HCEC 1CT (cell line): ENCODE results near the gene CNPY1.
"Not testable (repeated sequence)": the region's sequence is repeated elsewhere in the genome, so short reads cannot be mapped to it uniquely, and the experiment has no call there.

Source experiments
- DNase-seq: peaks from one replicate; pipeline ENCODE4 v3.0.0-alpha.2; 2017

CNPY1 gene

GRCh38 chr7:155577509-155577905 lies 31.1 kb upstream of the CNPY1 start:
- no peak for DNase-seq

- DNase-seq: no peak
These were observed 30.6 kb upstream of the CNPY1 start for GRCh38 chr7:155576900-155577508.

GRCh38 chr7:155576416-155576815 lies 30.1 kb upstream of the CNPY1 start:
- DNase-seq: no peak

- DNase-seq: no peak
These were observed 28.4 kb upstream of the CNPY1 start for GRCh38 chr7:155574556-155575290.

- DNase-seq: no peak
These were observed 25.4 kb upstream of the CNPY1 start for GRCh38 chr7:155571581-155572345.

- DNase-seq: no peak
These were observed 24.6 kb upstream of the CNPY1 start for GRCh38 chr7:155570991-155571390.

- no peak for DNase-seq
These were observed 24.0 kb upstream of the CNPY1 start for GRCh38 chr7:155570171-155570958.

GRCh38 chr7:155569681-155570080 lies 23.3 kb upstream of the CNPY1 start:
- DNase-seq: no peak

GRCh38 chr7:155568842-155569494 lies 22.6 kb upstream of the CNPY1 start:
- no peak for DNase-seq

GRCh38 chr7:155568333-155568660 lies 21.9 kb upstream of the CNPY1 start:
- no peak for DNase-seq

- DNase-seq: no peak
These were observed 21.4 kb upstream of the CNPY1 start for GRCh38 chr7:155567646-155568332.

GRCh38 chr7:155566011-155566836 lies 19.9 kb upstream of the CNPY1 start:
- no peak for DNase-seq

GRCh38 chr7:155565596-155565995 lies 19.2 kb upstream of the CNPY1 start:
- no peak for DNase-seq

GRCh38 chr7:155562976-155563375 lies 16.6 kb upstream of the CNPY1 start:
- not testable (repeated sequence) for DNase-seq

GRCh38 chr7:155562106-155562505 lies 15.7 kb upstream of the CNPY1 start:
- no peak for DNase-seq

GRCh38 chr7:155560982-155561686 lies 14.8 kb upstream of the CNPY1 start:
- DNase-seq: no peak

GRCh38 chr7:155560196-155560885 lies 14.0 kb upstream of the CNPY1 start:
- DNase-seq: no peak

- DNase-seq: no peak
These were observed 13.3 kb upstream of the CNPY1 start for GRCh38 chr7:155559519-155560108.

- no peak for DNase-seq
These were observed 12.6 kb upstream of the CNPY1 start for GRCh38 chr7:155558961-155559360.
